Muscle of arm (tissue), 12 donors: ENCODE results near the gene RYR2. TPM values are rescaled to one million over a fixed set of nuclear protein-coding genes. Genes with fewer than 3 reads are reported as not detected.
"Not testable (repeated sequence)": the region's sequence is repeated elsewhere in the genome, so short reads cannot be mapped to it uniquely, and the experiment has no call there.

Source experiments
- DNase-seq: peaks from one replicate; pipeline ENCODE4 v3.0.0-alpha.2; 2013
- polyA plus RNA-seq, 12 donors: library from polyadenylated mRNA; unstranded; fragments of 120-200 nt; gene quantifications; one replicate each; pipeline ENCODE4 v1.2.1, GENCODE V29; 2013; ENCODE audit not compliant: insufficient read length in 12 of 12

The RYR2 gene
- polyA plus RNA-seq, 12 donors, result 1.9 to 4.7 (median 3.5) TPM; not detected in 1

GRCh38 chr1:237250055-237250454 is 208.1 kb downstream of the RYR2 start:
- no peak for DNase-seq

GRCh38 chr1:237255071-237255470 is 213.1 kb downstream of the RYR2 start:
- no peak for DNase-seq

DNA sequence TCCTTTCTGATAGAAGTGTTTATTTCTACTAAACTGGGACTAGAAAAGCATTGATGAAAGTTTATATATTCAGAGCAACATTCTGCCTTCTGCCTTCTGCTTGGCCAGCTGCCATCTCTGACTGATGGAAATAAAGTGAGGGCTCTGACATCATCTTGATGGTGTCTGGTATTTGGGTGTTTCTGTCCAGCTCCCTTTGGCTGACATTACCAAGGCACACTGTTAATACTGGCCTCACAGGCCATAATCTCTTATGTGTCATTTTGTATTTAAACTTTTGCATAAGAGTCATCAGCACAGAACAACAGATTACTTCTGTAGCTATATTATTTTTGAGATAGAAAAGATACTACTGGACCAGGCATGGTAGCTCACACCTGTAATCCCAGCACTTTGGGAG is 216.9 kb downstream of the RYR2 start:
- peak; percentile 78 for DNase-seq

DNA sequence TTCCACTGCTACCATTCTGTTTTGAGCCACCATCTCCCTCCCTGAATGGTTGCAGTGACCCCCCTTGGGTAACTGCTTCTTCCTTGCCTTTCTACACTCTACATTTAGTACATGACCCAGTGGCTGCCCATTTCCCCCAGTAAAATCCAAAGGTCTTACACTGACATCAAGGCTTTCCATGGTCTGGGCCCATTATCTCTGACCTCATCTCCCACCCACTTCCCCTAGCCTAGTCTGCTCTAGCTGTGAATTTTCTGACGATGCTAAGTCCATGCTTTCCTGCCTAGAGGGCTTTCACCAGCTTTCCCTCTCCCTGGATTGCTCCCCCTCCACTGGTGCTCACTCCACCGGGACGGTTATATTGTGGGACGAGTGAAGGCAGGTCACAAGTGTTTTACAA is 219.2 kb downstream of the RYR2 start:
- no peak for DNase-seq

- no peak for DNase-seq
These were observed 225.8 kb downstream of the RYR2 start for GRCh38 chr1:237267743-237268142.

GRCh38 chr1:237269938-237270337 is 228.0 kb downstream of the RYR2 start:
- DNase-seq, result no peak

GRCh38 chr1:237270353-237270752 is 228.4 kb downstream of the RYR2 start:
- peak; percentile 8 for DNase-seq

GRCh38 chr1:237277994-237278393 is 236.0 kb downstream of the RYR2 start:
- not testable (repeated sequence) for DNase-seq

GRCh38 chr1:237279629-237280028 is 237.6 kb downstream of the RYR2 start:
- DNase-seq, result no peak

DNA sequence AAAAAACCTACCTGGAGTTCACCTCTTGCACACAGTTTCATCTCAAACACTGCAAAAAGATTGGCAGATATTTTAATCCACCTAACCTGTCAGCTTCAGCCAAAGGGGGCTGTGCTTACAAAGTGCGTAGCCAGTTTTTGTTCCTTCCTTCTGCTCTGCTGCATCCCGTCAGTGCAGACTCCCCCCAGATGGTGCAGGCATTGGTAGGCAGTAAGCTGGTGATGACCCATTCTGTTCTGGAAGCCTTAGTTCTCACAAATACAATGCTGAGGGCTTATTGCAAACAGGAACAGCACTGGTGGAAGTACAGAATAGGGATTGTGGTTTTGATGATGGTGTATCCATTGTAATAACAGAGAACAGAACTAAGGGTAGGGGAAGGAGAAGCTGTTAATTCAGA is 239.5 kb downstream of the RYR2 start:
- no peak for DNase-seq

- DNase-seq, result peak; percentile 45
These were observed 240.3 kb downstream of the RYR2 start for GRCh38 chr1:237282208-237282783.

GRCh38 chr1:237287876-237288521 is 246.0 kb downstream of the RYR2 start:
- DNase-seq, result no peak

DNA sequence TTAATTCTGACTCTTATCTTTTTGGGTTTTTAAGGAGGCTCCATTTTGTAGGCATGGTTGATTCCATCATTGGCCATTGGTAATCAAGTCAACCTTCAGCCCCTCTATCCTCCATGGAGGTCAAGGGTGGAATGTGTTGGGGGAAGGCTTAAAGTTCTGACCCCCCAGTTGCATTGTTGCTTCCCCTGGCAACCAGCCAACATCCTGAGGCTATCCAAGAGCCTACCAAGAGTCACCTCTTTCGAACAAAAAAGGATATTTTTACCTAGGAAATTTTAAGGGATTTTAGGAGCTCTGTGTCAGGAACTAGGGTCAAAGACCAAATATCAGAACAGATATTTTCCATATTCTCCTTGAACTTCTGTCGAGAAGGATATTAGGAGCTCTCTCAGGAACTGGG is 251.8 kb downstream of the RYR2 start:
- DNase-seq, result no peak

DNA sequence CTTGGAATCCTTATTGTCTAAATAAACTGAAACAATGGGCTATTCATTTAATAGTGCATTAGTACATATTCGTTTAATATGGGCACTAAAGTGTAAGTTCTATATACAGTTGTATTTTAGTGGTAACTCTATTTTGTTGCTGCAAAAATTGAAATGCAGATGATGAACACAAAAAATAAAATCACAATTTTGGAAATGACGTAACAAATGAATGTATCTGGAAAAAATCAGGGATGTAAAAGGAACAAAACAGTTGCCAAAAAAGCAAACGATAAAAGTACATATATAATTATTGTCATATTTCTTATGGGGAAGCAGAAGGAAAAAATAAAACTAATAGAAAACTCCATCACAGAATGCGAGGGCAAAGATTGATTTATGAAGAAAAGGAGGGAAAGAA is 254.9 kb downstream of the RYR2 start:
- no peak for DNase-seq

GRCh38 chr1:237300642-237301041 is 258.7 kb downstream of the RYR2 start:
- no peak for DNase-seq

DNA sequence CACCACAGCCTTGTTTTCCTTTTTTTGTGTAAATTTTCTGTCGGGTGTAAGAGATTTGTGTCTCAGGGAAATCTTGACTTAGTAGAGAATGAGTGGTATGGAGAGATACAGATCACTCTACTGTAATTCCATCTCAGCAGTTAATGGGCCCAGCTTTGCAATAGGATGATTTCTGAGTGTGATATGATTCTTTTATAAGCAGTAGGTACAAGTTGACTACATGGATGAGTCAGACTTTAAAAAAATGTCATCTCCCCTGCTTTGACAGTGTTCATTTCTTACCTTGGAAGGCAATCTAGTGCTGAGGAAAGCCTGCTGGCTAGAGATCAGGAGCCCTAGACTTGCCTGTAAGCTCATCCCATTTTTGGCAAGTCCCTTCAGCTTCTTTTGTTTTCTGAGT is 261.9 kb downstream of the RYR2 start:
- DNase-seq, result no peak

- DNase-seq, result no peak
These were observed 264.7 kb downstream of the RYR2 start for GRCh38 chr1:237306726-237307125.

- DNase-seq, result no peak
These were observed 267.7 kb downstream of the RYR2 start for GRCh38 chr1:237309595-237310118.

- DNase-seq, result no peak
These were observed 274.4 kb downstream of the RYR2 start for GRCh38 chr1:237316352-237316751.

DNA sequence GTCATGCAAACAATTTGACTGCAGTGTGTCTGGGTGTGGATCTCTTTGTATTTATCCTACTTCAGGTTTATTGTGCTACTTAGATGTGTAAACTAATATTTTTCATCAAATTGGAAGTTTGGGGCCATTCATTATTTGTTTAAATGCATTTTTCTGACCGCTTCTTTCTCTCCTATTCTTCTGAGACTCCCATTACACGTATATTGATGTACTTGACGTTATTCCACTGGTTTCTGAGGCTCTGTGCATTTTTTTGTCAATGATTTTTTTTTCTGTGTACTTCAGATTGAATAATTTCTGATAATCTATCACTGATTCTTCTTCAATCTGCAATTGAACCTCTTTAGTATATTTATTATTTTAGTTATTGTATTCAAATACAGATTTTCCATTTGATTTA is 276.8 kb downstream of the RYR2 start:
- no peak for DNase-seq

DNA sequence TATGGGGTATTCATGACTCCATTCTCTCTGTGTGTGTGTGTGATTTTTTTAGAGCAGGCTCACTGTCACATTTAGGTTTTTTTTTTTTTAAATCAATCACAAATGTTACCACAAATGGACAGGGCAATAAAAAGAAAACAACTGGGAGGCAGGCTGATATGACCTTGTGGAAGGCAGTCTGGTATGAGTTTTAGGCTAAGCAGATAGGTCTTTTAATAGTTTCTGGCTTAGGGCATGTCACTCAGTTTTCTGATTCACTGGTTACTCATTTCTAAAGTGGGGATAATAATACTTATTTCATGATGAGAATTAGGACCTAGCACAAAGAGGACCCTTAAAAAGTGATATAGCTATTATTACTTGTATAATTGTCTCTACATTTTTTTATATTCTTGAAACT is 278.9 kb downstream of the RYR2 start:
- no peak for DNase-seq

DNA sequence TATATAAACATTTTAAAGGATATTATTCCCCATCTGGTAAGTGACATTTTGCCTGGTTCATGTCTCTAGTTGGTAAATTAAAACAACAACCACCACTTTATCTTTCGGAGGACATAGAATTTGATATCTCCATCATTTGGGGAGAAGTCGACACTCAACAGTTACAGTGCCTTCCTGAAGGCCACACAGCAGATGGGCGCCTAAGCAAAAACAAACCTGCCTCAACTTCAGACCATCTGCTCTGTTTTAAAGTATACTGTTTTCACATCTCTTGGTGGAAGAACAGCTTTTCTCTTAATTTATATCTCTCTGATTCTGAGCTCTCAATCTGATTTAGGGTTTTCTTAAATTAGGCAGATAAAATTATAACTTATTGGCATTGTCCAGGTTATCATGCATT is 282.2 kb downstream of the RYR2 start:
- no peak for DNase-seq

GRCh38 chr1:237327061-237327460 is 285.1 kb downstream of the RYR2 start:
- no peak for DNase-seq

DNA sequence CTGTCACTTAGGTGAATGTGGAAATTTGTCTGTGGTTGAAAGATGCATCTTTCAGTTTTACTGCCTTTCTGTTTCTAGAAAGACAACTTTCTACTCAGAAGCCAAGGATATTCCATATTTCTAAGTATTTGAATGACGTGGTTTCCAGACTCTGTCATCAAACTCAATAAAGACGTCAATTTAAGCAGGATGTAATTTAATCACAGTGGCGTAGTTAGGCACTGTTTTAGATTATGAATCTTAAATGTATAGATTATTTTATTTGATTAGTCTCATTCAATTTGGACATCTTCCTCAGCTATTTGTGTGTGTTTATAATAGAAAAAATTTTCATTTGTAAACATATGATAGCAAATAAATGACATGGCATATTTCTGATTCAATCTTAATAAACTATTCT is 298.9 kb downstream of the RYR2 start:
- DNase-seq, result no peak
